K562 (cell line): ENCODE results near the gene KLRC3. TPM values are rescaled to one million over a fixed set of nuclear protein-coding genes. Genes with fewer than 3 reads are reported as not detected.

ENCODE experiments used
- ARID2 ChIP-seq: fragments of 450-650 bp; IDR thresholded peaks from 2 replicates; pipeline ENCODE4 v1.6.1; 2017; ENCODE audit warnings: antibody characterized with exemption, mild to moderate bottlenecking
- CBX1 ChIP-seq: sonication (generic); IDR thresholded peaks from 2 replicates; pipeline ENCODE4 v1.6.1; 2016; ENCODE audit warnings: antibody characterized with exemption, low read depth, mild to moderate bottlenecking
- CBX2 ChIP-seq: fragments of 200-600 bp; sonication (generic); IDR thresholded peaks from one replicate; pipeline ENCODE4 v1.6.1; 2012; ENCODE audit warnings: mild to moderate bottlenecking, low read length, inconsistent platforms; ENCODE audit not compliant: insufficient read depth, poor library complexity, severe bottlenecking
- CREB5 ChIP-seq: fragments of 250-450 bp; sonication (Bioruptor Pico); IDR thresholded peaks from 2 replicates; pipeline ENCODE4 v1.5.0; 2020; ENCODE audit warnings: mild to moderate bottlenecking
- E2F3 ChIP-seq: fragments of 250-450 bp; sonication (Bioruptor Pico); IDR thresholded peaks from 2 replicates; pipeline ENCODE4 v1.4.0; 2020; ENCODE audit warnings: mild to moderate bottlenecking
- ELK3 ChIP-seq: fragments of 450-650 bp; formaldehyde crosslinking; IDR thresholded peaks from 2 replicates; pipeline ENCODE4 v1.4.0; 2020; ENCODE audit warnings: mild to moderate bottlenecking
- GABPB2 ChIP-seq: fragments of 250-450 bp; sonication (Bioruptor Pico); conservative IDR thresholded peaks from 2 replicates; pipeline ENCODE4 v1.5.1; 2021; ENCODE audit warnings: mild to moderate bottlenecking
- MEF2D ChIP-seq: conservative IDR thresholded peaks from 2 replicates; pipeline ENCODE4 v1.6.1; 2016; ENCODE audit warnings: low read depth, missing genetic modification characterization, missing compliant biosample characterization
- SMARCB1 ChIP-seq: IDR thresholded peaks from 2 replicates; pipeline ENCODE4 v1.6.1; 2011; ENCODE audit warnings: improper control_type of control experiment, low read depth; ENCODE audit not compliant: insufficient read length
- STAT5B ChIP-seq: fragments of 250-450 bp; sonication (Bioruptor Pico); IDR thresholded peaks from 2 replicates; pipeline ENCODE4 v1.8.0; 2021; ENCODE audit warnings: mild to moderate bottlenecking, inconsistent platforms
- ZNF121 ChIP-seq: sonication (generic); formaldehyde crosslinking; conservative IDR thresholded peaks from 2 replicates; pipeline ENCODE4 v1.8.0; 2022; ENCODE audit warnings: missing genetic modification reagents
- ZNF124 ChIP-seq: sonication (generic); formaldehyde crosslinking; IDR thresholded peaks from 2 replicates; pipeline ENCODE4 v1.8.1; 2022; ENCODE audit warnings: missing genetic modification reagents
- ZNF24 ChIP-seq: fragments of 450-650 bp; IDR thresholded peaks from 2 replicates; pipeline ENCODE4 v1.6.1; 2016
- ZNF280B ChIP-seq: fragments of 250-450 bp; sonication (Bioruptor Pico); IDR thresholded peaks from 2 replicates; pipeline ENCODE4 v1.5.1; 2021; ENCODE audit warnings: mild to moderate bottlenecking
- ZNF324 ChIP-seq: fragments of 250-450 bp; sonication (Bioruptor Pico); IDR thresholded peaks from 2 replicates; pipeline ENCODE4 v1.4.0; 2020; ENCODE audit warnings: mild to moderate bottlenecking
- ZNF431 ChIP-seq: sonication (generic); formaldehyde crosslinking; IDR thresholded peaks from 2 replicates; pipeline ENCODE4 v1.8.0; 2022; ENCODE audit warnings: mild to moderate bottlenecking, missing genetic modification reagents
- ZNF76 ChIP-seq: fragments of 250-450 bp; sonication (Bioruptor Pico); IDR thresholded peaks from 2 replicates; pipeline ENCODE4 v1.4.0; 2020; ENCODE audit warnings: mild to moderate bottlenecking, moderate library complexity, borderline replicate concordance
- polyA plus RNA-seq, 8 experiments: library from polyadenylated mRNA; depleted of rRNA in 4 of 8; stranded (reverse) in 5 of 8; unstranded in 3 of 8; fragments of >200 nt; fragmentation: Nextera tagmentation in 2 of 8; fragmentation: Illumina TruSeq in 1 of 8; extraction: Ambion mirVana in 2 of 8; extraction: Trizol in 1 of 8; gene quantifications; 2 replicates each; pipeline versions ENCODE4 v1.2.1 to v1.2.3, GENCODE V29; 2011 to 2014; ENCODE audit warnings: inconsistent platforms in 1 of 8, missing spikeins in 1 of 8
- total RNA-seq, 7 experiments: library from RNA; depleted of rRNA in 6 of 7; stranded (reverse); fragments of >200 nt in 6 of 7; fragmentation: Illumina TruSeq in 2 of 7; extraction: Trizol in 2 of 7; gene quantifications; 2 replicates each; pipeline versions ENCODE4 v1.2.1 to v1.2.3, GENCODE V29; 2011 to 2021; ENCODE audit warnings: low replicate concordance in 1 of 7
- TF ChIP-seq, protein P1 (sequence below): sonication (generic); formaldehyde crosslinking; IDR thresholded peaks from 2 replicates; pipeline ENCODE4 v1.8.0; 2023; ENCODE audit warnings: missing genetic modification reagents, mild to moderate bottlenecking, borderline replicate concordance

The KLRC3 gene
- total and polyA plus RNA-seq, 9 of the 15 experiments (the other 6 are each of a cell fraction or from before 2014, with no cell fraction given): 0.09 to 0.32 (median 0.18) TPM; not detected in 5

DNA sequence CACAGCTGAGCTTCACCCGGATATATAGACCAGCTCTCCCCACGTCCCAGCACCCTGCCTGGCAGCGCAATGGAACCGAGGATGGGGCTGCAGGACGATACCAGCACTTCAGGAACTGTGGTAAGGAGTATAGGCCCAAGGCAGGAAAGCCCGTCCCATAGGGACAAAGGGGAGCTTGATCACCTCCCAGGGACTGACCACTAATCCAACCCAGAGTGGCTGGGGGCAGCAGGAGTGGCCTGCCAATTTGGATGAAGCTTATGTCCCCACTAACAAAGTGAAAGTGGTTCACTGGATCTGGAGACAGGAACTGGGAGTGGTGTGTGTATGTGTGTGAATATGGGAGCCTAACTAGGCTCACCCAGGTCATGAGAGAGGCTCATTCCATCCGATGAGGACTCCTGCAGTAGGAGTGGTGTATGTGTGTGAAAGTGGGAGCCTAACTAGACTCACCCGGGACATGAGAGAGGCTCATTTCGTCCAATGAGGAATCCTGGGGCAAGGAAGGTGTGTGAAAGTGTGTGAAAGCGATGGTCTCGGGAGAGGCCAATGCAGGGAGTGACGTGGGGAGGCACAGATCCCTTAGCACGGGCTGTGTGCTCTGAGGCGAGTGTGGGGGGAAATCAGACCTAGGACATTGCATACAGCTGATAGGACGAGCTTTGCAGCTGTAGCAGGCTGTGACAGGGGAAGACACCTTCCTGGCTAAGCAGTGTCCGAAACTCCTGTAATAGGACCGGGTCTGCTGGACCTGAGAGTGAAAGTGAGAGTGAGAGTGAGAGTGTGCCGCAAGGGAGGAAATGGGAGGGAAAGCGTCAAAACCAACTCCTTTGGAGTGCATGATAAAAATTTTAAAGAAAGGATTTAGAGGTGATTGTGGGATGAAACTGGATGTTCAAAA, 56.2 kb downstream of the KLRC3 start (continued):
- TF ChIP-seq, protein P1, sequence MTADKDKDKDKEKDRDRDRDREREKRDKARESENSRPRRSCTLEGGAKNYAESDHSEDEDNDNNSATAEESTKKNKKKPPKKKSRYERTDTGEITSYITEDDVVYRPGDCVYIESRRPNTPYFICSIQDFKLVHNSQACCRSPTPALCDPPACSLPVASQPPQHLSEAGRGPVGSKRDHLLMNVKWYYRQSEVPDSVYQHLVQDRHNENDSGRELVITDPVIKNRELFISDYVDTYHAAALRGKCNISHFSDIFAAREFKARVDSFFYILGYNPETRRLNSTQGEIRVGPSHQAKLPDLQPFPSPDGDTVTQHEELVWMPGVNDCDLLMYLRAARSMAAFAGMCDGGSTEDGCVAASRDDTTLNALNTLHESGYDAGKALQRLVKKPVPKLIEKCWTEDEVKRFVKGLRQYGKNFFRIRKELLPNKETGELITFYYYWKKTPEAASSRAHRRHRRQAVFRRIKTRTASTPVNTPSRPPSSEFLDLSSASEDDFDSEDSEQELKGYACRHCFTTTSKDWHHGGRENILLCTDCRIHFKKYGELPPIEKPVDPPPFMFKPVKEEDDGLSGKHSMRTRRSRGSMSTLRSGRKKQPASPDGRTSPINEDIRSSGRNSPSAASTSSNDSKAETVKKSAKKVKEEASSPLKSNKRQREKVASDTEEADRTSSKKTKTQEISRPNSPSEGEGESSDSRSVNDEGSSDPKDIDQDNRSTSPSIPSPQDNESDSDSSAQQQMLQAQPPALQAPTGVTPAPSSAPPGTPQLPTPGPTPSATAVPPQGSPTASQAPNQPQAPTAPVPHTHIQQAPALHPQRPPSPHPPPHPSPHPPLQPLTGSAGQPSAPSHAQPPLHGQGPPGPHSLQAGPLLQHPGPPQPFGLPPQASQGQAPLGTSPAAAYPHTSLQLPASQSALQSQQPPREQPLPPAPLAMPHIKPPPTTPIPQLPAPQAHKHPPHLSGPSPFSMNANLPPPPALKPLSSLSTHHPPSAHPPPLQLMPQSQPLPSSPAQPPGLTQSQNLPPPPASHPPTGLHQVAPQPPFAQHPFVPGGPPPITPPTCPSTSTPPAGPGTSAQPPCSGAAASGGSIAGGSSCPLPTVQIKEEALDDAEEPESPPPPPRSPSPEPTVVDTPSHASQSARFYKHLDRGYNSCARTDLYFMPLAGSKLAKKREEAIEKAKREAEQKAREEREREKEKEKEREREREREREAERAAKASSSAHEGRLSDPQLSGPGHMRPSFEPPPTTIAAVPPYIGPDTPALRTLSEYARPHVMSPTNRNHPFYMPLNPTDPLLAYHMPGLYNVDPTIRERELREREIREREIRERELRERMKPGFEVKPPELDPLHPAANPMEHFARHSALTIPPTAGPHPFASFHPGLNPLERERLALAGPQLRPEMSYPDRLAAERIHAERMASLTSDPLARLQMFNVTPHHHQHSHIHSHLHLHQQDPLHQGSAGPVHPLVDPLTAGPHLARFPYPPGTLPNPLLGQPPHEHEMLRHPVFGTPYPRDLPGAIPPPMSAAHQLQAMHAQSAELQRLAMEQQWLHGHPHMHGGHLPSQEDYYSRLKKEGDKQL (CRISPR knock-in tag): no peak
- TF ChIP-seq STAT5B (CRISPR knock-in tag) (no peak), ZNF76 (CRISPR knock-in tag) (no peak), ELK3 (no peak), SMARCB1 (no peak), GABPB2 (CRISPR knock-in tag) (no peak), ZNF124 (CRISPR knock-in tag) (no peak), CREB5 (CRISPR knock-in tag) (no peak), MEF2D (tag) (no peak), ZNF24 (no peak), CBX1 (no peak), ZNF431 (CRISPR knock-in tag) (no peak), E2F3 (no peak), ZNF324 (CRISPR knock-in tag) (no peak), ZNF280B (CRISPR knock-in tag) (no peak), ARID2 (no peak), ZNF121 (CRISPR knock-in tag) (no peak), CBX2 (no peak)
